ENCODE data around the gene HHAT.

HHAT gene

DNA sequence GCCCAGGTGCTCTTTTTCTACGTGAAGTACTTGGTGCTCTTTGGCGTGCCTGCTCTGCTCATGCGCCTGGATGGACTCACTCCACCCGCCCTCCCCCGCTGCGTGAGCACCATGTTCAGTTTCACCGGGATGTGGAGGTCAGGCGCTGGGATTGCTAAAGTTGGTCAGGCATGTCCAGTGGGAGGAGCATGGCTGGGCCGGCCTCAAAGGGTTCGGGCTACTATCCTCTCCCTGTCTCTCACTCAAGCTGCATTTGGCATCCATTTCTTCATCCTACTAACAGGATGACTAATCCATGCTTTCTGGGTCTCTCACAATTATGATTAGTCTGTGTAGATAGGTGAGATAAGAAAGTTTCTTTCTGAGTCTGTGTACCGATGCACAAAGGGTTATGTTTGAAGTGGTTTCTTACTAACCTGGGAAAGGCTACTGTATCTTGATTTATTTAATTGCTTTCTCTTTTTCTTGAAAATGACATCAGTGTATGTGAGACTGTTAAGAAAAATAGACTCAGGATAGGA lies 135.9 kb downstream of the HHAT start:
- Histone ChIP-seq H3K14ac (ENCODE audit: low read length) (no peak overlapping the region), H2BK120ac (ENCODE audit: low read depth, low read length) (no peak overlapping the region), H3K18ac (ENCODE audit: low read length) (no peak overlapping the region), H3K4me2 (ENCODE audit: insufficient read depth, low read length, poor library complexity, severe bottlenecking) (no peak overlapping the region), H3K23ac (ENCODE audit: low read depth, low read length, poor library complexity) (no peak overlapping the region), H4K8ac (ENCODE audit: low read depth, low read length) (no peak overlapping the region), H2AFZ (ENCODE audit: low read length) (no peak overlapping the region), H3K9me3 (replicated peaks in 1 of 2; ENCODE audit: control insufficient read depth in 2 of 2, insufficient read depth in 1 of 2, low read depth in 1 of 2, low read length in 2 of 2) (no peaks in the 10 kb centered on the region), H3K27me3 (ENCODE audit: control insufficient read depth in 3 of 3, insufficient read depth in 3 of 3, low read depth in 1 of 3, low read length in 3 of 3) (no peaks in the 10 kb centered on the region), H3K4me3 (ENCODE audit: low read length in 2 of 2) (no peak overlapping the region), H3K27ac (replicated peaks; ENCODE audit: low read length) (no peak overlapping the region), H3K4me1 (ENCODE audit: control insufficient read depth in 2 of 2, insufficient read depth in 1 of 2, low read depth in 1 of 2, low read length in 2 of 2) (peaks cover 0 to 14% of the 10 kb centered on the region in 2 donors), H3K79me1 (ENCODE audit: low read depth, low read length) (no peaks in the 10 kb centered on the region), H2BK12ac (ENCODE audit: low read length) (no peak overlapping the region), H4K91ac (ENCODE audit: low read depth, low read length, poor library complexity) (no peak overlapping the region), H2BK5ac (ENCODE audit: low read length) (no peak overlapping the region), H3K36me3 (replicated peaks in 1 of 2; ENCODE audit: control insufficient read depth in 2 of 2, insufficient read depth in 2 of 2, low read length in 2 of 2) (no peaks in the 10 kb centered on the region), H2AK5ac (ENCODE audit: low read depth, low read length) (no peak overlapping the region), H2BK15ac (ENCODE audit: low read length) (no peak overlapping the region), H3K4ac (ENCODE audit: low read length) (no peak overlapping the region), H3K9ac (ENCODE audit: low read depth, low read length, poor library complexity) (no peak overlapping the region)
- no CpG with 5 or more reads among the region's 11 CpGs for WGBS, 2 donors (ENCODE audit: extremely low coverage in 2 of 2, insufficient read length in 2 of 2, insufficient replicate concordance in 1 of 2)
- no peak for DNase-seq (ENCODE audit: low spot score)

DNA sequence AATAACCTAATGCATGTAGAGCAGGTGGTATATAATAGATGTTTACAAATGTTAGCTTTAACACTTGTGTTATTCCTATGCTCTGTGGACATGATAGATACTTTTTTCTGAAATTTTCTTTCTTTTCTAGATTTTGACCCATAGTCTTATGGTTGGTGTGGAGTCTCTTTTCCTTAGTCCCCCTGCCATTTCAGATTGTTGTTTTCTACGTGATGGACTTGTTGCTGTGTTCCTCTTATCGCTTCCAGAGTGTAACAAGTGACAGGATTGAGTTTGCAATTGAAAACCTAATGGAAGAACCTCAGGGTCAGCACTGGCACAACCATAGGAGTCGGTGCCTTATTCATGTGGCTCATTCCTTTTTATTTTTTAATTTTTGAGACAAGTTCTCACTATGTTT lies 136.4 kb downstream of the HHAT start:
- Histone ChIP-seq H2BK120ac (ENCODE audit: low read depth, low read length) (no peak overlapping the region), H3K27me3 (ENCODE audit: control insufficient read depth in 3 of 3, insufficient read depth in 3 of 3, low read depth in 1 of 3, low read length in 3 of 3) (no peaks in the 10 kb centered on the region), H3K9me3 (replicated peaks in 1 of 2; ENCODE audit: control insufficient read depth in 2 of 2, insufficient read depth in 1 of 2, low read depth in 1 of 2, low read length in 2 of 2) (no peaks in the 10 kb centered on the region), H3K36me3 (replicated peaks in 1 of 2; ENCODE audit: control insufficient read depth in 2 of 2, insufficient read depth in 2 of 2, low read length in 2 of 2) (no peaks in the 10 kb centered on the region), H4K91ac (ENCODE audit: low read depth, low read length, poor library complexity) (no peak overlapping the region), H3K14ac (ENCODE audit: low read length) (no peak overlapping the region), H2AK5ac (ENCODE audit: low read depth, low read length) (no peak overlapping the region), H3K4me3 (ENCODE audit: low read length in 2 of 2) (no peak overlapping the region), H3K79me1 (ENCODE audit: low read depth, low read length) (no peaks in the 10 kb centered on the region), H4K8ac (ENCODE audit: low read depth, low read length) (no peak overlapping the region), H2BK12ac (ENCODE audit: low read length) (no peak overlapping the region), H2BK15ac (ENCODE audit: low read length) (no peak overlapping the region), H2BK5ac (ENCODE audit: low read length) (no peak overlapping the region), H3K18ac (ENCODE audit: low read length) (no peak overlapping the region), H2AFZ (ENCODE audit: low read length) (no peak overlapping the region), H3K4ac (ENCODE audit: low read length) (no peak overlapping the region), H3K23ac (ENCODE audit: low read depth, low read length, poor library complexity) (no peak overlapping the region), H3K4me1 (ENCODE audit: control insufficient read depth in 2 of 2, insufficient read depth in 1 of 2, low read depth in 1 of 2, low read length in 2 of 2) (peaks cover 0 to 14% of the 10 kb centered on the region in 2 donors), H3K4me2 (ENCODE audit: insufficient read depth, low read length, poor library complexity, severe bottlenecking) (no peak overlapping the region), H3K27ac (replicated peaks; ENCODE audit: low read length) (no peak overlapping the region), H3K9ac (ENCODE audit: low read depth, low read length, poor library complexity) (no peak overlapping the region)
- no CpG with 5 or more reads among the region's 3 CpGs for WGBS, 2 donors (ENCODE audit: extremely low coverage in 2 of 2, insufficient read length in 2 of 2, insufficient replicate concordance in 1 of 2)
- DNase-seq (ENCODE audit: low spot score): no peak

DNA sequence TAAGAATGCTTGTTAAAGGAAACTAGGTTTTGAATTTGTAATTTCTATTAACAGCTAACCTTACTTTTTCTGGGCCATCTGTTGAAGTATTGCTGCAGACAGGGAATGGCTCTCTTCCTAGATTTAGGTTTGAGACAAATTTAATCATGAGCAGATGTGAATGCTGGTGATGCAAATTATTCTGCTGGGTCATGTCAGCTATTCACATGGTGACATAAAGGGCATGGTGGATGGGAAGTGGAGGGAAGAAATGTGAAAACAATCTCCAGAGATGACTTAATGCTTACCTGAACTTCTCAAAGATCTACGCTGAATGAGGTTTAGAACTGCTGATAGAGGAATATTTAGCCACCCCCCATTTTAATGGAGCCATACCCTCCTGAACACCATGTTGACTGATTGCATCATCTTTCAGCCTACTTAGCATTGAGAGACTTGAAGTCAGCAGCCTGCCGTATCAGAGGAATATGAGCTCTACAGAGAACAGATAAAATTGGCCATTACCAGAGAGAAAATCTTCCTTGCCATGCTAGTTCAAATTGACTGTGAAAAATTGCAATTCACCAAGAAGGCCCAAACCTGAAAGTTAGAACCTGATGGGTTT lies 138.8 kb downstream of the HHAT start:
- Histone ChIP-seq H3K18ac (ENCODE audit: low read length) (no peak overlapping the region), H2AK5ac (ENCODE audit: low read depth, low read length) (no peak overlapping the region), H3K79me1 (ENCODE audit: low read depth, low read length) (no peaks in the 10 kb centered on the region), H4K8ac (ENCODE audit: low read depth, low read length) (no peak overlapping the region), H2BK5ac (ENCODE audit: low read length) (no peak overlapping the region), H3K27me3 (ENCODE audit: control insufficient read depth in 3 of 3, insufficient read depth in 3 of 3, low read depth in 1 of 3, low read length in 3 of 3) (no peaks in the 10 kb centered on the region), H3K14ac (ENCODE audit: low read length) (no peak overlapping the region), H3K4me3 (ENCODE audit: low read length in 2 of 2) (no peak overlapping the region), H3K36me3 (replicated peaks in 1 of 2; ENCODE audit: control insufficient read depth in 2 of 2, insufficient read depth in 2 of 2, low read length in 2 of 2) (no peaks in the 10 kb centered on the region), H2BK12ac (ENCODE audit: low read length) (no peak overlapping the region), H3K27ac (replicated peaks; ENCODE audit: low read length) (no peak overlapping the region), H2BK120ac (ENCODE audit: low read depth, low read length) (no peak overlapping the region), H3K4ac (ENCODE audit: low read length) (no peak overlapping the region), H3K4me2 (ENCODE audit: insufficient read depth, low read length, poor library complexity, severe bottlenecking) (no peak overlapping the region), H3K23ac (ENCODE audit: low read depth, low read length, poor library complexity) (no peak overlapping the region), H4K91ac (ENCODE audit: low read depth, low read length, poor library complexity) (no peak overlapping the region), H3K4me1 (ENCODE audit: control insufficient read depth in 2 of 2, insufficient read depth in 1 of 2, low read depth in 1 of 2, low read length in 2 of 2) (peaks cover 0 to 14% of the 10 kb centered on the region in 2 donors), H2AFZ (ENCODE audit: low read length) (no peak overlapping the region), H3K9me3 (replicated peaks in 1 of 2; ENCODE audit: control insufficient read depth in 2 of 2, insufficient read depth in 1 of 2, low read depth in 1 of 2, low read length in 2 of 2) (no peaks in the 10 kb centered on the region), H2BK15ac (ENCODE audit: low read length) (no peak overlapping the region), H3K9ac (ENCODE audit: low read depth, low read length, poor library complexity) (no peak overlapping the region)
- no peak for DNase-seq (ENCODE audit: low spot score)
- no CpG with 5 or more reads among the region's 2 CpGs for WGBS, 2 donors (ENCODE audit: extremely low coverage in 2 of 2, insufficient read length in 2 of 2, insufficient replicate concordance in 1 of 2)

- no peak overlapping the region for H3K4me3 ChIP-seq (ENCODE audit: low read length in 2 of 2)
- no peak overlapping the region for H2BK12ac ChIP-seq (ENCODE audit: low read length)
- no peak overlapping the region for H3K14ac ChIP-seq (ENCODE audit: low read length)
- no peak overlapping the region for H2BK5ac ChIP-seq (ENCODE audit: low read length)
- H3K4me2 ChIP-seq (ENCODE audit: insufficient read depth, low read length, poor library complexity, severe bottlenecking): no peak overlapping the region
- H3K4ac ChIP-seq (ENCODE audit: low read length): no peak overlapping the region
- H3K27me3 ChIP-seq (ENCODE audit: control insufficient read depth in 3 of 3, insufficient read depth in 3 of 3, low read depth in 1 of 3, low read length in 3 of 3): no peaks in the 10 kb centered on the region
- no peaks in the 10 kb centered on the region for H3K36me3 ChIP-seq (replicated peaks in 1 of 2; ENCODE audit: control insufficient read depth in 2 of 2, insufficient read depth in 2 of 2, low read length in 2 of 2)
- H3K4me1 ChIP-seq (ENCODE audit: control insufficient read depth in 2 of 2, insufficient read depth in 1 of 2, low read depth in 1 of 2, low read length in 2 of 2): peaks cover 0 to 14% of the 10 kb centered on the region in 2 donors
- H4K91ac ChIP-seq (ENCODE audit: low read depth, low read length, poor library complexity): no peak overlapping the region
- H2AK5ac ChIP-seq (ENCODE audit: low read depth, low read length): no peak overlapping the region
- WGBS, 2 donors (ENCODE audit: extremely low coverage in 2 of 2, insufficient read length in 2 of 2, insufficient replicate concordance in 1 of 2): no CpG with 5 or more reads among the region's 3 CpGs
- H3K9ac ChIP-seq (ENCODE audit: low read depth, low read length, poor library complexity): no peak overlapping the region
- H3K79me1 ChIP-seq (ENCODE audit: low read depth, low read length): no peaks in the 10 kb centered on the region
- no peak overlapping the region for H3K18ac ChIP-seq (ENCODE audit: low read length)
- no peak overlapping the region for H3K27ac ChIP-seq (replicated peaks; ENCODE audit: low read length)
- H2AFZ ChIP-seq (ENCODE audit: low read length): no peak overlapping the region
- H3K23ac ChIP-seq (ENCODE audit: low read depth, low read length, poor library complexity): no peak overlapping the region
- no peaks in the 10 kb centered on the region for H3K9me3 ChIP-seq (replicated peaks in 1 of 2; ENCODE audit: control insufficient read depth in 2 of 2, insufficient read depth in 1 of 2, low read depth in 1 of 2, low read length in 2 of 2)
- no peak overlapping the region for H2BK120ac ChIP-seq (ENCODE audit: low read depth, low read length)
- H2BK15ac ChIP-seq (ENCODE audit: low read length): no peak overlapping the region
- H4K8ac ChIP-seq (ENCODE audit: low read depth, low read length): no peak overlapping the region
- no peak for DNase-seq (ENCODE audit: low spot score)
These were observed 140.7 kb downstream of the HHAT start for GRCh38 chr1:210469441-210469840.
